ENCODE data around the gene HPS4.
A peak's percentile ranks its signal among the peaks of the same experiment; 100 is the strongest.
"Not testable (repeated sequence)": the region's sequence is repeated elsewhere in the genome, so short reads cannot be mapped to it uniquely, and the experiment has no call there.

HPS4 gene

GRCh38 chr22:26483439-26484359, at the start of gene HPS4, which contains the start of gene SRRD:
TSS of gene HPS4 (minus strand) at chr22:26483783. CDS start at chr22:26481762, 2,021 bp downstream.
TSS of gene SRRD (plus strand) at chr22:26483877. CDS start at chr22:26483891, 14 bp downstream.
- no peaks in the 10 kb centered on the region for H3K27me3 ChIP-seq (ENCODE audit: control insufficient read depth, insufficient read depth, low read length)
- no peaks in the 10 kb centered on the region; the same call in 1 of the 2 replicates for H3K36me3 ChIP-seq (ENCODE audit: control insufficient read depth, insufficient read depth, low read length)
- H3K4me1 ChIP-seq (ENCODE audit: control insufficient read depth, insufficient read depth, low read length) = peaks cover 1% of the 10 kb centered on the region; the same call in 1 of the 2 replicates
- no peaks in the 10 kb centered on the region for H3K9me3 ChIP-seq (ENCODE audit: control insufficient read depth, insufficient read depth, low read length)
- H3K27ac ChIP-seq (ENCODE audit: low read length) = no peak within 1 kb of the TSS
- DNase-seq (ENCODE audit: low read depth, low spot score) = peak; percentile 61
- H3K4me3 ChIP-seq (ENCODE audit: low read length) = peak within 1 kb of the TSS; percentile 82
- WGBS (ENCODE audit: insufficient coverage, insufficient read length) = no CpG with 5 or more reads among the region's 85 CpGs

- Histone ChIP-seq H3K4me1 (ENCODE audit: control insufficient read depth, insufficient read depth, low read length) (no peaks in the 10 kb centered on the region), H3K27me3 (ENCODE audit: control insufficient read depth, insufficient read depth, low read length) (no peaks in the 10 kb centered on the region), H3K9me3 (ENCODE audit: control insufficient read depth, insufficient read depth, low read length) (no peaks in the 10 kb centered on the region), H3K36me3 (ENCODE audit: control insufficient read depth, insufficient read depth, low read length) (peaks cover 10% of the 10 kb centered on the region; the same call in 1 of the 2 replicates), H3K27ac (ENCODE audit: low read length) (no peak overlapping the region), H3K4me3 (ENCODE audit: low read length) (no peak overlapping the region)
- no CpG with 5 or more reads among the region's 2 CpGs for WGBS (ENCODE audit: insufficient coverage, insufficient read length)
- no peak for DNase-seq (ENCODE audit: low read depth, low spot score)
Observed at GRCh38 chr22:26529345-26529744, 45.8 kb upstream of the HPS4 start.

- DNase-seq (ENCODE audit: low read depth, low spot score); H3K4me1 ChIP-seq (ENCODE audit: control insufficient read depth, insufficient read depth, low read length); H3K4me3 ChIP-seq (ENCODE audit: low read length); H3K9me3 ChIP-seq (ENCODE audit: control insufficient read depth, insufficient read depth, low read length); H3K27me3 ChIP-seq (ENCODE audit: control insufficient read depth, insufficient read depth, low read length); H3K27ac ChIP-seq (ENCODE audit: low read length): not testable (repeated sequence)
- H3K36me3 ChIP-seq (ENCODE audit: control insufficient read depth, insufficient read depth, low read length) = peaks cover 12% of the 10 kb centered on the region; the same call in 1 of the 2 replicates
- WGBS (ENCODE audit: insufficient coverage, insufficient read length) = no CpG with 5 or more reads among the region's 9 CpGs
Observed at GRCh38 chr22:26528518-26528917, 44.9 kb upstream of the HPS4 start.

GRCh38 chr22:26527574-26528465, 44.2 kb upstream of the HPS4 start:
- DNase-seq (ENCODE audit: low read depth, low spot score) = no peak

GRCh38 chr22:26527167-26527566, 43.6 kb upstream of the HPS4 start:
- Histone ChIP-seq H3K27me3 (ENCODE audit: control insufficient read depth, insufficient read depth, low read length) (no peaks in the 10 kb centered on the region), H3K36me3 (ENCODE audit: control insufficient read depth, insufficient read depth, low read length) (peaks cover 10% of the 10 kb centered on the region; the same call in 1 of the 2 replicates), H3K4me3 (ENCODE audit: low read length) (no peak overlapping the region), H3K4me1 (ENCODE audit: control insufficient read depth, insufficient read depth, low read length) (no peaks in the 10 kb centered on the region), H3K27ac (ENCODE audit: low read length) (no peak overlapping the region), H3K9me3 (ENCODE audit: control insufficient read depth, insufficient read depth, low read length) (no peaks in the 10 kb centered on the region)
- WGBS (ENCODE audit: insufficient coverage, insufficient read length) = no CpG with 5 or more reads among the region's 3 CpGs
- no peak for DNase-seq (ENCODE audit: low read depth, low spot score)

More at GRCh38 chr22:26527574-26528465, 44.2 kb upstream of the HPS4 start:
- no peak overlapping the region for H3K4me3 ChIP-seq (ENCODE audit: low read length)
- H3K27ac ChIP-seq (ENCODE audit: low read length) = no peak overlapping the region
- H3K4me1 ChIP-seq (ENCODE audit: control insufficient read depth, insufficient read depth, low read length) = no peaks in the 10 kb centered on the region
- peaks cover 12% of the 10 kb centered on the region; the same call in 1 of the 2 replicates for H3K36me3 ChIP-seq (ENCODE audit: control insufficient read depth, insufficient read depth, low read length)
- WGBS (ENCODE audit: insufficient coverage, insufficient read length) = no CpG with 5 or more reads among the region's 15 CpGs
- no peaks in the 10 kb centered on the region for H3K27me3 ChIP-seq (ENCODE audit: control insufficient read depth, insufficient read depth, low read length)
- no peaks in the 10 kb centered on the region for H3K9me3 ChIP-seq (ENCODE audit: control insufficient read depth, insufficient read depth, low read length)

- Histone ChIP-seq H3K4me3 (ENCODE audit: low read length) (no peak overlapping the region), H3K27ac (ENCODE audit: low read length) (no peak overlapping the region), H3K4me1 (ENCODE audit: control insufficient read depth, insufficient read depth, low read length) (no peaks in the 10 kb centered on the region), H3K36me3 (ENCODE audit: control insufficient read depth, insufficient read depth, low read length) (peaks cover 5% of the 10 kb centered on the region; the same call in 1 of the 2 replicates), H3K9me3 (ENCODE audit: control insufficient read depth, insufficient read depth, low read length) (no peaks in the 10 kb centered on the region), H3K27me3 (ENCODE audit: control insufficient read depth, insufficient read depth, low read length) (no peaks in the 10 kb centered on the region)
- no CpG with 5 or more reads among the region's 7 CpGs for WGBS (ENCODE audit: insufficient coverage, insufficient read length)
- no peak for DNase-seq (ENCODE audit: low read depth, low spot score)
Observed at GRCh38 chr22:26525946-26526564, 42.5 kb upstream of the HPS4 start.

GRCh38 chr22:26524870-26525269, 41.3 kb upstream of the HPS4 start:
- peaks cover 5% of the 10 kb centered on the region; the same call in 1 of the 2 replicates for H3K36me3 ChIP-seq (ENCODE audit: control insufficient read depth, insufficient read depth, low read length)
- no peak overlapping the region for H3K27ac ChIP-seq (ENCODE audit: low read length)
- H3K27me3 ChIP-seq (ENCODE audit: control insufficient read depth, insufficient read depth, low read length) = no peaks in the 10 kb centered on the region
- H3K4me1 ChIP-seq (ENCODE audit: control insufficient read depth, insufficient read depth, low read length) = no peaks in the 10 kb centered on the region
- no peak for DNase-seq (ENCODE audit: low read depth, low spot score)
- H3K9me3 ChIP-seq (ENCODE audit: control insufficient read depth, insufficient read depth, low read length) = no peaks in the 10 kb centered on the region
- no CpG with 5 or more reads among the region's 4 CpGs for WGBS (ENCODE audit: insufficient coverage, insufficient read length)
- H3K4me3 ChIP-seq (ENCODE audit: low read length) = no peak overlapping the region

GRCh38 chr22:26522592-26522991, 39.0 kb upstream of the HPS4 start:
- no CpG with 5 or more reads among the region's 4 CpGs for WGBS (ENCODE audit: insufficient coverage, insufficient read length)
- H3K27me3 ChIP-seq (ENCODE audit: control insufficient read depth, insufficient read depth, low read length) = no peaks in the 10 kb centered on the region
- H3K9me3 ChIP-seq (ENCODE audit: control insufficient read depth, insufficient read depth, low read length) = no peaks in the 10 kb centered on the region
- no peak overlapping the region for H3K27ac ChIP-seq (ENCODE audit: low read length)
- DNase-seq (ENCODE audit: low read depth, low spot score) = no peak
- peaks cover 4% of the 10 kb centered on the region; the same call in 1 of the 2 replicates for H3K36me3 ChIP-seq (ENCODE audit: control insufficient read depth, insufficient read depth, low read length)
- H3K4me3 ChIP-seq (ENCODE audit: low read length) = no peak overlapping the region
- no peaks in the 10 kb centered on the region for H3K4me1 ChIP-seq (ENCODE audit: control insufficient read depth, insufficient read depth, low read length)

- H3K27me3 ChIP-seq (ENCODE audit: control insufficient read depth, insufficient read depth, low read length) = no peaks in the 10 kb centered on the region
- H3K36me3 ChIP-seq (ENCODE audit: control insufficient read depth, insufficient read depth, low read length) = peaks cover 2% of the 10 kb centered on the region; the same call in 1 of the 2 replicates
- H3K4me3 ChIP-seq (ENCODE audit: low read length) = no peak overlapping the region
- no peaks in the 10 kb centered on the region for H3K9me3 ChIP-seq (ENCODE audit: control insufficient read depth, insufficient read depth, low read length)
- no CpG with 5 or more reads among the region's 2 CpGs for WGBS (ENCODE audit: insufficient coverage, insufficient read length)
- H3K27ac ChIP-seq (ENCODE audit: low read length) = no peak overlapping the region
- no peak for DNase-seq (ENCODE audit: low read depth, low spot score)
- no peaks in the 10 kb centered on the region for H3K4me1 ChIP-seq (ENCODE audit: control insufficient read depth, insufficient read depth, low read length)
Observed at GRCh38 chr22:26522012-26522411, 38.4 kb upstream of the HPS4 start.

- Histone ChIP-seq H3K27me3 (ENCODE audit: control insufficient read depth, insufficient read depth, low read length) (no peaks in the 10 kb centered on the region), H3K36me3 (ENCODE audit: control insufficient read depth, insufficient read depth, low read length) (no peaks in the 10 kb centered on the region), H3K9me3 (ENCODE audit: control insufficient read depth, insufficient read depth, low read length) (no peaks in the 10 kb centered on the region), H3K4me1 (ENCODE audit: control insufficient read depth, insufficient read depth, low read length) (no peaks in the 10 kb centered on the region), H3K27ac (ENCODE audit: low read length) (no peak overlapping the region), H3K4me3 (ENCODE audit: low read length) (no peak overlapping the region)
- WGBS (ENCODE audit: insufficient coverage, insufficient read length) = no CpG with 5 or more reads among the region's 5 CpGs
- no peak for DNase-seq (ENCODE audit: low read depth, low spot score)
Observed at GRCh38 chr22:26517429-26517828, 33.8 kb upstream of the HPS4 start.

Data from iPS DF 6.9 (cell line).